Neural cell (in vitro differentiated cells): ENCODE data around the gene LRP1. TPM values are rescaled to one million over a fixed set of nuclear protein-coding genes. Genes with fewer than 3 reads are reported as not detected.
A peak's percentile ranks its signal among the peaks of the same experiment; 100 is the strongest.

Source experiments
- H2AFZ ChIP-seq: fragments of 200-600, 300-800 bp; sonication (generic), shearing (Covaris generic); 2 replicates; pipeline ENCODE4 v1.6.0; 2014; ENCODE audit warnings: low read depth, mild to moderate bottlenecking, antibody characterized with exemption, low read length, moderate library complexity
- H3F3A ChIP-seq: fragments of 200-600 bp; shearing (Covaris generic); 2 replicates; pipeline ENCODE4 v1.6.1; 2016; ENCODE audit warnings: mild to moderate bottlenecking, moderate library complexity, mixed read lengths, antibody characterized with exemption, low read length; ENCODE audit not compliant: insufficient read depth, poor library complexity, severe bottlenecking
- H3K27ac ChIP-seq: fragments of 200-600, 300-800 bp; sonication (generic), shearing (Covaris generic); 2 replicates; pipeline ENCODE4 v1.5.1; 2014; ENCODE audit warnings: mild to moderate bottlenecking, low read length, moderate library complexity
- H3K27me3 ChIP-seq: fragments of 300-800, 200-600 bp; sonication (generic), shearing (Covaris generic); 2 replicates; pipeline ENCODE4 v1.6.0; 2014; ENCODE audit warnings: mild to moderate bottlenecking, low read depth, low read length, moderate library complexity; ENCODE audit not compliant: insufficient read depth
- H3K36me3 ChIP-seq: fragments of 300-800, 200-600 bp; sonication (generic), shearing (Covaris generic); 2 replicates; pipeline ENCODE4 v1.5.1; 2014; ENCODE audit warnings: mild to moderate bottlenecking, antibody characterized with exemption, low read length, moderate library complexity; ENCODE audit not compliant: insufficient read depth
- H3K4me2 ChIP-seq: fragments of 300-800, 200-600 bp; sonication (generic), shearing (Covaris generic); 2 replicates; pipeline ENCODE4 v1.6.0; 2014; ENCODE audit warnings: mild to moderate bottlenecking, low read length
- H3K4me3 ChIP-seq: fragments of 300-800, 200-600 bp; sonication (generic), shearing (Covaris generic); 2 replicates; pipeline ENCODE4 v1.5.1; 2014; ENCODE audit warnings: mild to moderate bottlenecking, low read length, moderate library complexity
- H3K79me2 ChIP-seq: fragments of 200-600 bp; shearing (Covaris generic); replicated peaks from 2 replicates; pipeline ENCODE4 v1.6.0; 2014; ENCODE audit warnings: mild to moderate bottlenecking, low read length, moderate library complexity; ENCODE audit not compliant: insufficient read depth
- H3K9ac ChIP-seq: fragments of 300-800, 200-600 bp; sonication (generic), shearing (Covaris generic); 2 replicates; pipeline ENCODE4 v1.6.1; 2016; ENCODE audit warnings: mild to moderate bottlenecking, low read length, mixed read lengths
- H3K9me2 ChIP-seq: fragments of 200-600 bp; shearing (Covaris generic); 2 replicates; pipeline ENCODE4 v1.6.1; 2016; ENCODE audit warnings: mild to moderate bottlenecking, low read length, mixed read lengths; ENCODE audit not compliant: insufficient read depth
- H3K9me3 ChIP-seq: fragments of 200-600, 300-800 bp; sonication (generic), shearing (Covaris generic); 2 replicates; pipeline ENCODE4 v1.6.1; 2016; ENCODE audit warnings: mild to moderate bottlenecking, mixed run types, low read length, moderate library complexity, mixed read lengths
- H4K20me1 ChIP-seq: fragments of 200-600 bp; shearing (Covaris generic); 2 replicates; pipeline ENCODE4 v1.6.1; 2016; ENCODE audit warnings: mild to moderate bottlenecking, mixed run types; ENCODE audit not compliant: insufficient read depth
- EP300 ChIP-seq: fragments of 450-650 bp; conservative IDR thresholded peaks from 2 replicates; pipeline ENCODE4 v1.6.1; 2014; ENCODE audit warnings: antibody characterized with exemption, mild to moderate bottlenecking, moderate library complexity; ENCODE audit not compliant: poor library complexity, severe bottlenecking
- EZH2 ChIP-seq: fragments of 200-600, 300-800 bp; shearing (Covaris generic), sonication (generic); IDR thresholded peaks from 2 replicates; pipeline ENCODE4 v1.6.1; 2014; ENCODE audit warnings: antibody characterized with exemption, low read length, borderline replicate concordance, mild to moderate bottlenecking; ENCODE audit not compliant: insufficient read depth, poor library complexity, severe bottlenecking
- MXI1 ChIP-seq: fragments of 450-650 bp; conservative IDR thresholded peaks from 2 replicates; pipeline ENCODE4 v1.6.1; 2014; ENCODE audit warnings: antibody characterized with exemption, mild to moderate bottlenecking; ENCODE audit not compliant: poor library complexity, severe bottlenecking
- POLR2AphosphoS5 ChIP-seq: IDR thresholded peaks from 2 replicates; pipeline ENCODE4 v1.6.1; 2012
- RAD21 ChIP-seq: fragments of 450-650 bp; conservative IDR thresholded peaks from 2 replicates; pipeline ENCODE4 v1.6.1; 2014; ENCODE audit warnings: antibody characterized with exemption, mild to moderate bottlenecking, moderate library complexity
- SMC3 ChIP-seq: fragments of 450-650 bp; conservative IDR thresholded peaks from 2 replicates; pipeline ENCODE4 v1.6.1; 2014; ENCODE audit warnings: antibody characterized with exemption, mild to moderate bottlenecking, moderate library complexity; ENCODE audit not compliant: poor library complexity
- TAF1 ChIP-seq: IDR thresholded peaks from 2 replicates; pipeline ENCODE4 v1.6.1; 2012; ENCODE audit warnings: low read depth
- polyA plus RNA-seq: library from polyadenylated mRNA; depleted of rRNA; stranded (reverse); fragments of >200 nt; gene quantifications from 2 replicates; pipeline ENCODE4 v1.2.3, GENCODE V29; 2014
- TF ChIP-seq, protein P1 (sequence below): IDR thresholded peaks from 2 replicates; pipeline ENCODE4 v1.6.1; 2012; ENCODE audit warnings: borderline replicate concordance
- TF ChIP-seq, protein P2 (sequence below): fragments of 450-650 bp; IDR thresholded peaks from 2 replicates; pipeline ENCODE4 v1.5.1; 2014; ENCODE audit warnings: antibody characterized with exemption, mild to moderate bottlenecking, moderate library complexity; ENCODE audit not compliant: poor library complexity, severe bottlenecking

Gene LRP1
- polyA plus RNA-seq, 1 donor from 2014 or later: 18.2 TPM

DNA sequence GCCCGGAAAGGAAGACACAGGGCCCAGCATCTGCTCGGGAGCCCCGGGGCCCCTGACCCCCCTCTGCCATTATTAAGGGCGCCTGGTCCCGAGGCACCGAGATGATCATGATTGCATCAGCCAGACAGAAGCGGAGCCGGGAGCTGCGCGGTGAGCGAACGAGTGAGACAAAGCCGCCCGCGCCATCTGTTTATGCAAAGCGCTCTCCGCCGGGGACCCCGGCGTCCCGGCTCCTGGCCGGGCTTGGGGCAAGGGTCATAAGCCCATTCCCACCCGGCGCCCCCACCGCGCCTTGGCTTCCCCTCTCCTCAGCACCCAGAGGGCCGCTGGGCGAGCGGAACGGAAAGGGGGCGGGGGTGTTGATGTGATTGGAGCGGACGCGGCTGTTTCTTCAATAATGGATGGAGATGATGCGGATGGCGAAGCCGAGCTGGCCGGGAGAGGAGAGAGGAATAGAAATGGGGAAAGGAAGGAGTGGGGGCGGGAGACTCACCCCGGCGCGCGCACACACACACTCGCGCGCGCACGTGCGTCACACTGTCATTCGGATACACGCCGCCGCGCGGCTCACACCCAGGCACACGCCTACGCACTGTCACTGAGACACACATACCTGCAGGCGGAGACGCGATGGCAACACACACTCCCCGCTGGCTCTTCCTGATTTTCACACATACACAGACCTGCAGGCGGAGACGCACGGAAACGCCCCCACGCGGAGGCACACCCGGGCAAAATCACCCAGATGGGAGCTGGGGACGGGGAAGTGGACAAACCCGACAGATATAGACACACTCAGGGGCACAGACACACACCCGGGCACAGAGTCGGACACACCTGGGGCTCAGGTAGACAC lies 112.0 kb downstream of the LRP1 start:
- Histone ChIP-seq H3K9ac (peak overlapping the region; percentile 98), H3K27ac (peak overlapping the region; percentile 92), H3K36me3 (no peaks in the 10 kb centered on the region), H3F3A (no peaks in the 10 kb centered on the region), H3K9me3 (no peaks in the 10 kb centered on the region), H3K4me3 (peak overlapping the region; percentile 79), H3K9me2 (no peaks in the 10 kb centered on the region), H2AFZ (peak overlapping the region; percentile 46), H3K4me2 (peak overlapping the region; percentile 79), H3K27me3 (peaks cover 75% of the 10 kb centered on the region), H3K79me2 (no peaks in the 10 kb centered on the region), H4K20me1 (no peaks in the 10 kb centered on the region)
- peak; percentile 82 for TF ChIP-seq MXI1
- TF ChIP-seq, protein P1, sequence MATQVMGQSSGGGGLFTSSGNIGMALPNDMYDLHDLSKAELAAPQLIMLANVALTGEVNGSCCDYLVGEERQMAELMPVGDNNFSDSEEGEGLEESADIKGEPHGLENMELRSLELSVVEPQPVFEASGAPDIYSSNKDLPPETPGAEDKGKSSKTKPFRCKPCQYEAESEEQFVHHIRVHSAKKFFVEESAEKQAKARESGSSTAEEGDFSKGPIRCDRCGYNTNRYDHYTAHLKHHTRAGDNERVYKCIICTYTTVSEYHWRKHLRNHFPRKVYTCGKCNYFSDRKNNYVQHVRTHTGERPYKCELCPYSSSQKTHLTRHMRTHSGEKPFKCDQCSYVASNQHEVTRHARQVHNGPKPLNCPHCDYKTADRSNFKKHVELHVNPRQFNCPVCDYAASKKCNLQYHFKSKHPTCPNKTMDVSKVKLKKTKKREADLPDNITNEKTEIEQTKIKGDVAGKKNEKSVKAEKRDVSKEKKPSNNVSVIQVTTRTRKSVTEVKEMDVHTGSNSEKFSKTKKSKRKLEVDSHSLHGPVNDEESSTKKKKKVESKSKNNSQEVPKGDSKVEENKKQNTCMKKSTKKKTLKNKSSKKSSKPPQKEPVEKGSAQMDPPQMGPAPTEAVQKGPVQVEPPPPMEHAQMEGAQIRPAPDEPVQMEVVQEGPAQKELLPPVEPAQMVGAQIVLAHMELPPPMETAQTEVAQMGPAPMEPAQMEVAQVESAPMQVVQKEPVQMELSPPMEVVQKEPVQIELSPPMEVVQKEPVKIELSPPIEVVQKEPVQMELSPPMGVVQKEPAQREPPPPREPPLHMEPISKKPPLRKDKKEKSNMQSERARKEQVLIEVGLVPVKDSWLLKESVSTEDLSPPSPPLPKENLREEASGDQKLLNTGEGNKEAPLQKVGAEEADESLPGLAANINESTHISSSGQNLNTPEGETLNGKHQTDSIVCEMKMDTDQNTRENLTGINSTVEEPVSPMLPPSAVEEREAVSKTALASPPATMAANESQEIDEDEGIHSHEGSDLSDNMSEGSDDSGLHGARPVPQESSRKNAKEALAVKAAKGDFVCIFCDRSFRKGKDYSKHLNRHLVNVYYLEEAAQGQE: peak; percentile 85
- TF ChIP-seq, protein P2, sequence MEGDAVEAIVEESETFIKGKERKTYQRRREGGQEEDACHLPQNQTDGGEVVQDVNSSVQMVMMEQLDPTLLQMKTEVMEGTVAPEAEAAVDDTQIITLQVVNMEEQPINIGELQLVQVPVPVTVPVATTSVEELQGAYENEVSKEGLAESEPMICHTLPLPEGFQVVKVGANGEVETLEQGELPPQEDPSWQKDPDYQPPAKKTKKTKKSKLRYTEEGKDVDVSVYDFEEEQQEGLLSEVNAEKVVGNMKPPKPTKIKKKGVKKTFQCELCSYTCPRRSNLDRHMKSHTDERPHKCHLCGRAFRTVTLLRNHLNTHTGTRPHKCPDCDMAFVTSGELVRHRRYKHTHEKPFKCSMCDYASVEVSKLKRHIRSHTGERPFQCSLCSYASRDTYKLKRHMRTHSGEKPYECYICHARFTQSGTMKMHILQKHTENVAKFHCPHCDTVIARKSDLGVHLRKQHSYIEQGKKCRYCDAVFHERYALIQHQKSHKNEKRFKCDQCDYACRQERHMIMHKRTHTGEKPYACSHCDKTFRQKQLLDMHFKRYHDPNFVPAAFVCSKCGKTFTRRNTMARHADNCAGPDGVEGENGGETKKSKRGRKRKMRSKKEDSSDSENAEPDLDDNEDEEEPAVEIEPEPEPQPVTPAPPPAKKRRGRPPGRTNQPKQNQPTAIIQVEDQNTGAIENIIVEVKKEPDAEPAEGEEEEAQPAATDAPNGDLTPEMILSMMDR: peak; percentile 51
- peak; percentile 23 for TF ChIP-seq SMC3
- no peak for TF ChIP-seq RAD21
- no peak for TF ChIP-seq EZH2
- TF ChIP-seq POLR2AphosphoS5: peak; percentile 90
- peak; percentile 73 for TF ChIP-seq EP300
- TF ChIP-seq TAF1: peak; percentile 92

DNA sequence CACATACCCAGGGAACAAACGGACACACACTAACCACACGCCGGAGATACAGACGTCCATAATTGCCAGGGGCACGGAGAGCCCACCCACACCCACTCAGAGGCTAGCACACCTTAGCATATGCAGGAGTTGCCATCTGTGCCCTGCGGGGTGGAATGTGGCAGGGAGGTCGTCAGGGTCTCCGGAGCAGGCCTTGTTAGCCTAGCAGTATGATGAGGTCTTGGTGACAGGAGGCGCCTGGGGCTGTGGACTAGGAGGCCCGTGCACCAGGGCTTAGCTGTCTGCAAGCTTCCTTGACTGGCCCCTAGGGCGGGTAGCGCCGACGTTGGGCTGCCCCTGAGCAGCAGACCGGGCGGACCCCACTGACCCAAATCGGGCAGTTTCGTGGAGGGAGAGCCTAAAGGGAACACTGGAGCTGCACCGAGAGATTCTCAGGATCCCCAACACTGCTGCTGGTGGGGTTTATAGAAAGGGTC lies 112.7 kb downstream of the LRP1 start:
- H3K27ac ChIP-seq: peak overlapping the region; percentile 92

More for the DNA sequence above, 112.7 kb downstream of the LRP1 start:
- Histone ChIP-seq H3K4me3 (peak overlapping the region; percentile 79), H3K36me3 (no peaks in the 10 kb centered on the region), H3K9me2 (no peaks in the 10 kb centered on the region), H3K79me2 (no peaks in the 10 kb centered on the region), H3K4me2 (peak overlapping the region; percentile 79), H3K27me3 (peaks cover 72% of the 10 kb centered on the region), H4K20me1 (no peaks in the 10 kb centered on the region), H3K9ac (peak overlapping the region; percentile 98), H3K9me3 (no peaks in the 10 kb centered on the region), H2AFZ (peak overlapping the region; percentile 21), H3F3A (no peaks in the 10 kb centered on the region)
- no peak for TF ChIP-seq EZH2
- TF ChIP-seq TAF1: no peak
